OCI-LY1 (cell line): Measurements from ENCODE around the gene C1orf35.

Experiments
- EZH2 ChIP-seq: fragments of 200-600 bp; sonication (generic), shearing (Covaris generic); IDR thresholded peaks from 2 replicates; pipeline ENCODE4 v1.8.0; 2017; ENCODE audit warnings: borderline replicate concordance, mixed run types, mild to moderate bottlenecking, antibody characterized with exemption, low read length, moderate library complexity, mixed read lengths
- TF ChIP-seq, protein P1 (sequence below): fragments of 200-600 bp; sonication (generic), shearing (Covaris generic); IDR thresholded peaks from 2 replicates; pipeline ENCODE4 v1.5.1; 2017; ENCODE audit warnings: mild to moderate bottlenecking, antibody characterized with exemption, low read length, moderate library complexity, mixed read lengths

DNA sequence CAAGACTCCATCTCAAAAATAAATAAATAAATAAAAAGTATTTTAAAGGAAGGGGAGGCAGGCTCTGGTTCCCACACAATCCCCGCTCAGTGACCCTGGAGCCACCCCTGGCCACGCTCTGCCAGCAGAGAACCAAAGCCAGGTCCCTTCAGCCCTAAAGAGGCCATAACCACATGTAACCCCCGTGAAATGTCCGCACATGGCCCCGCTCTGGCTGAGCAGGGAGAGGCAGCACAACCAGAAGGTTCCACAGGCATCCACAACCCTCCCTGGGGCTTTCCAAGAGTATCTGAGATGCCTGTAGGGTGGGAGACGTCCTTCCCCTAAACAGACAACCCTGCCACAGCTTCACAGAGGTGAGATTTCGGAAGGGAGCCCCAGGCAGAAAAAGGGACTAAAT lies 22.0 kb downstream of the C1orf35 start:
- TF ChIP-seq, protein P1, sequence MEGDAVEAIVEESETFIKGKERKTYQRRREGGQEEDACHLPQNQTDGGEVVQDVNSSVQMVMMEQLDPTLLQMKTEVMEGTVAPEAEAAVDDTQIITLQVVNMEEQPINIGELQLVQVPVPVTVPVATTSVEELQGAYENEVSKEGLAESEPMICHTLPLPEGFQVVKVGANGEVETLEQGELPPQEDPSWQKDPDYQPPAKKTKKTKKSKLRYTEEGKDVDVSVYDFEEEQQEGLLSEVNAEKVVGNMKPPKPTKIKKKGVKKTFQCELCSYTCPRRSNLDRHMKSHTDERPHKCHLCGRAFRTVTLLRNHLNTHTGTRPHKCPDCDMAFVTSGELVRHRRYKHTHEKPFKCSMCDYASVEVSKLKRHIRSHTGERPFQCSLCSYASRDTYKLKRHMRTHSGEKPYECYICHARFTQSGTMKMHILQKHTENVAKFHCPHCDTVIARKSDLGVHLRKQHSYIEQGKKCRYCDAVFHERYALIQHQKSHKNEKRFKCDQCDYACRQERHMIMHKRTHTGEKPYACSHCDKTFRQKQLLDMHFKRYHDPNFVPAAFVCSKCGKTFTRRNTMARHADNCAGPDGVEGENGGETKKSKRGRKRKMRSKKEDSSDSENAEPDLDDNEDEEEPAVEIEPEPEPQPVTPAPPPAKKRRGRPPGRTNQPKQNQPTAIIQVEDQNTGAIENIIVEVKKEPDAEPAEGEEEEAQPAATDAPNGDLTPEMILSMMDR = no peak
- no peak for TF ChIP-seq EZH2
